Osteocyte (in vitro differentiated cells): ENCODE data around the gene MEGF9. TPM values are rescaled to one million over a fixed set of nuclear protein-coding genes. Genes with fewer than 3 reads are reported as not detected.

Experiments used
- DNase-seq: peaks from one replicate; pipeline ENCODE4 v3.0.0; 2021; ENCODE audit warnings: mixed read lengths; ENCODE audit not compliant: unreplicated experiment; ENCODE audit errors: extremely low spot score
- H3K27ac Mint-ChIP-seq: one replicate; pipeline ENCODE4 v1.8.0; 2021; ENCODE audit warnings: mild to moderate bottlenecking, mixed read lengths; ENCODE audit not compliant: unreplicated experiment
- H3K27me3 Mint-ChIP-seq: one replicate; pipeline ENCODE4 v1.8.0; 2021; ENCODE audit warnings: mixed read lengths; ENCODE audit not compliant: unreplicated experiment
- H3K36me3 Mint-ChIP-seq: one replicate; pipeline ENCODE4 v1.8.0; 2021; ENCODE audit warnings: mixed read lengths; ENCODE audit not compliant: unreplicated experiment
- H3K4me1 Mint-ChIP-seq: one replicate; pipeline ENCODE4 v1.8.0; 2021; ENCODE audit warnings: mixed read lengths; ENCODE audit not compliant: unreplicated experiment
- H3K4me3 Mint-ChIP-seq: one replicate; pipeline ENCODE4 v1.8.0; 2021; ENCODE audit warnings: mild to moderate bottlenecking, moderate library complexity, mixed read lengths; ENCODE audit not compliant: unreplicated experiment
- H3K9me3 Mint-ChIP-seq: one replicate; pipeline ENCODE4 v1.8.0; 2021; ENCODE audit warnings: mixed read lengths; ENCODE audit not compliant: unreplicated experiment
- total RNA-seq: library from RNA; stranded (reverse); gene quantifications from 2 replicates; pipeline ENCODE4 v1.2.1, GENCODE V29; 2021
- TF ChIP-seq, protein P1 (sequence below): fragments of 200-600 bp; sonication (generic); IDR thresholded peaks from 2 replicates; pipeline ENCODE4 v1.5.0; 2021; ENCODE audit warnings: antibody characterized with exemption, mild to moderate bottlenecking, moderate library complexity

The MEGF9 gene
- total RNA-seq, 1 donor from 2014 or later = 21.4 TPM

DNA sequence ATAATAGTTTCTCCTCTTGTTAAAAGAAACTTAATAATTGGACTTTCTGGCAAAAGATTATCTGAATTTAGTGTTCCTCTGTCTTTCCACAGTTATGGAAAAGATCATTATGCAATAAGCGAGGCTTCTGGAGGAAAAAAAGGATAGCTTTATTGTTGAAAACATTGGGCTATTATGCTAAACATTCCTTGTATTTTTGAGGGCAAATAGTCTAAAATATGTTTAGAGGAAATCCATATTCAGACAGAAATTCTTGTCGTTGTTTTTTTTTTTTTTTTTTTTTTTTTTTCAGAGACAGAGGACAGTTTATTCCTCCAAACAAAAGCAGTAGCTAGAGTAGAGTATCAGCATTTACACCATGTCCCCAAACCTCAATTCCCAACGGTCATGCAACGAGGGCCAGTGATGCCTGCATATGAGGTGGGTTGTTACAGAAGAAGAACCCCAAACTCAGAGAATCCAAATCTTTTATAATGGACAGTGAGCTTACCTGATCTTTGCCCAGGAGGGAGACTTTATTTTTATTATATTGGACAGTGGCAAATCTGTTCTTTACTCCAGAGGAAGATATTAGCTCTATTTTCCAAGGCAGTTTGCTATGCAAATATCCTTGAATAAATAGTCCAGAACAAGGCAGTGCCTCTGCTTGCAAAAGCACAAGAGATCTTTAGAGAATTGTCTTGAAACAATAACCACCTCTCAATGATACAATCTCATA, 85.9 kb downstream of the MEGF9 start:
- Mint-ChIP-seq H3K4me3 (no peak overlapping the region), H3K9me3 (no peaks in the 10 kb centered on the region), H3K27me3 (no peaks in the 10 kb centered on the region), H3K27ac (no peak overlapping the region), H3K36me3 (peaks cover 2% of the 10 kb centered on the region), H3K4me1 (peaks cover 21% of the 10 kb centered on the region)
- TF ChIP-seq, protein P1, sequence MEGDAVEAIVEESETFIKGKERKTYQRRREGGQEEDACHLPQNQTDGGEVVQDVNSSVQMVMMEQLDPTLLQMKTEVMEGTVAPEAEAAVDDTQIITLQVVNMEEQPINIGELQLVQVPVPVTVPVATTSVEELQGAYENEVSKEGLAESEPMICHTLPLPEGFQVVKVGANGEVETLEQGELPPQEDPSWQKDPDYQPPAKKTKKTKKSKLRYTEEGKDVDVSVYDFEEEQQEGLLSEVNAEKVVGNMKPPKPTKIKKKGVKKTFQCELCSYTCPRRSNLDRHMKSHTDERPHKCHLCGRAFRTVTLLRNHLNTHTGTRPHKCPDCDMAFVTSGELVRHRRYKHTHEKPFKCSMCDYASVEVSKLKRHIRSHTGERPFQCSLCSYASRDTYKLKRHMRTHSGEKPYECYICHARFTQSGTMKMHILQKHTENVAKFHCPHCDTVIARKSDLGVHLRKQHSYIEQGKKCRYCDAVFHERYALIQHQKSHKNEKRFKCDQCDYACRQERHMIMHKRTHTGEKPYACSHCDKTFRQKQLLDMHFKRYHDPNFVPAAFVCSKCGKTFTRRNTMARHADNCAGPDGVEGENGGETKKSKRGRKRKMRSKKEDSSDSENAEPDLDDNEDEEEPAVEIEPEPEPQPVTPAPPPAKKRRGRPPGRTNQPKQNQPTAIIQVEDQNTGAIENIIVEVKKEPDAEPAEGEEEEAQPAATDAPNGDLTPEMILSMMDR = no peak
- DNase-seq = no peak

DNA sequence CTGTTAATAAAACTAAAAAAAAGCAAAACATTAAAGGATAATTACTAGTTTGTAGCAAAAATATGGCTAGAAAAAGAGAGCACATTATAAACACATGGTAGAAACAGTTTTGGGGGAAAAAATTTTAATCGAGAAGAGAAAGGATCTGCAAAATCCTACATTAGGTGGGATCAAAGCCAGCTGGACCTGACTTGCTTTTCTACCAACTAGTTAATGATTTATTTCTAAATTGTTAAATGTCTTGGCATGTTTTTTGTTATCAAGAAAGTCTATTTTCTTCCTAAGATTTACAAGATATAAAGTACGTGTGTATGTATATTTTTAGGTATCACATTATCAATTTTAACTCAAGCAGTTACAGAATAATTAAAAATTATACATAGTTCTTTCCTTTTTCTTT, 87.2 kb downstream of the MEGF9 start:
- DNase-seq = no peak
- Mint-ChIP-seq H3K9me3 (no peaks in the 10 kb centered on the region), H3K4me1 (peaks cover 21% of the 10 kb centered on the region), H3K36me3 (peaks cover 2% of the 10 kb centered on the region), H3K27ac (no peak overlapping the region), H3K27me3 (no peaks in the 10 kb centered on the region), H3K4me3 (no peak overlapping the region)
- TF ChIP-seq, protein P1 = no peak

DNA sequence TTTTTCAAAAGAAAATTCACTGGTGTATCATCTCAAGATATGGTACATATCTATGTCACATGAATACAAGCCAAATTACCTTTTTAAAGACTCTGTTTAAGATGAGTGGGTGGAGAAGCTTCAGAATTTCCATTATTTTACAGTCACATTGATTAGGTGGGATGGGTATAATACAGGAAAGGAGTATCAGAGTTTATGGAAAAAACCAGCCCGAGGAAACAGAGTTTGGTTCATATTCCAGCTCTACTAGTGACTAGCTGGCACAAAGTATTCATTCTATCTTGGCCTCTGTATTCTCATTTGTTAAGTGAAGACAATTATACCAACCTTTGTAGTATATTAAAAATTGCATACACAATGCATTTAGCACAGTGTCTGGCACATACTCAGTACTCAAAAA, 87.8 kb downstream of the MEGF9 start:
- peaks cover 21% of the 10 kb centered on the region for H3K4me1 Mint-ChIP-seq
- no peaks in the 10 kb centered on the region for H3K27me3 Mint-ChIP-seq
- TF ChIP-seq, protein P1 = no peak
- no peaks in the 10 kb centered on the region for H3K9me3 Mint-ChIP-seq
- no peak overlapping the region for H3K4me3 Mint-ChIP-seq
- no peak for DNase-seq
- no peak overlapping the region for H3K27ac Mint-ChIP-seq
- peaks cover 6% of the 10 kb centered on the region for H3K36me3 Mint-ChIP-seq

DNA sequence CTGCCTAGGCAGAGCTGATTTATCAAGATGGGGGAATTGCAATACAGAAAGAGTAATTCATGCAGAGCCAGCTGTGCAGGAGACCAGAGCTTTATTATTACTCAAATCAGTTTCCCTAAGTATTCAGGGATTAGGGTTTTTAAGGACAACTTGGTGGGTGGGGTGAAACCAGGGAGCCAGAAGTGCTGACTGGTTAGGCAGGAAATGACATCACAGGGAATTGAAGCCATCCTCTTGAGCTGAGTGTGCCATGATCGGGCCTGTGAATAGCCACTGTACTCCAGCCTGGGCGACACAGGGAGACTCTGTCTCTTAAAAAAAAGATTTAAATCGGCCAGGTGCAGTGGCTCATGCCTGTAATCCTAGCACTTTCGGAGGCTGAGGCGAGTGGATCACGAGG, 89.0 kb downstream of the MEGF9 start:
- peak overlapping the region; percentile 53 for H3K27ac Mint-ChIP-seq
- peaks cover 24% of the 10 kb centered on the region for H3K4me1 Mint-ChIP-seq
- H3K36me3 Mint-ChIP-seq = peaks cover 14% of the 10 kb centered on the region
- no peak overlapping the region for H3K4me3 Mint-ChIP-seq
- no peaks in the 10 kb centered on the region for H3K9me3 Mint-ChIP-seq
- no peak for DNase-seq
- TF ChIP-seq, protein P1 = no peak
- no peaks in the 10 kb centered on the region for H3K27me3 Mint-ChIP-seq

DNA sequence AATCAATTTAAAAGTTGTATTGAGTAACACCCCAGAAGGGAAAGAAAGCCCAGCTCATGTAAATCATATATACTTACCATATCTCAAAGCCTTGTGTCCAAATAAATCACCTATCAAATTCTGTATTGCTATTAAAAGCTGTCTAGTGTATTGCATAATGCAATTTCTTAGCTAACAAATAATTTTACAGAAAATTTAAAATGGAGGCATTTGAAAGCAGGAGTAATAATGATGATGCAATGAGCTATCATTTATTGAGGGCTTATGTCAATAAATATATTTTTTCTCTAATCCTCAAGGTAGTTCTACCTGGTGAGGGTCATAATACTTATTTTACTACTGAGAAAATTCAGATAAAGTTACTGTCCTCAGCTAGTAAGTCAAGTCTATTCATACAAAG, 91.5 kb downstream of the MEGF9 start:
- Mint-ChIP-seq H3K27me3 (no peaks in the 10 kb centered on the region), H3K4me1 (peaks cover 20% of the 10 kb centered on the region), H3K36me3 (peaks cover 15% of the 10 kb centered on the region), H3K4me3 (no peak overlapping the region), H3K27ac (no peak overlapping the region), H3K9me3 (no peaks in the 10 kb centered on the region)
- no peak for DNase-seq
- TF ChIP-seq, protein P1 = no peak
